Testis (tissue), 3 donors: ENCODE data around the gene SIPA1L3. TPM values are rescaled to one million over a fixed set of nuclear protein-coding genes. Genes with fewer than 3 reads are reported as not detected.

ENCODE experiments used
- DNase-seq: peaks from one replicate; pipeline ENCODE4 v3.0.0-alpha.2; 2019
- H3K27ac ChIP-seq, 2 donors: fragments of 200-600 bp; sonication (generic); one replicate each; pipeline ENCODE4 v1.5.1; 2019
- H3K27me3 ChIP-seq: fragments of 200-600 bp; sonication (generic); one replicate; pipeline ENCODE4 v1.5.1; 2019
- H3K36me3 ChIP-seq: fragments of 200-600 bp; sonication (generic); one replicate; pipeline ENCODE4 v1.5.1; 2017; ENCODE audit warnings: low read depth; ENCODE audit errors: missing control alignments
- H3K4me1 ChIP-seq: fragments of 200-600 bp; sonication (generic); one replicate; pipeline ENCODE4 v1.5.1; 2019
- H3K4me3 ChIP-seq, 2 donors: fragments of 200-600 bp; sonication (generic); one replicate each; pipeline ENCODE4 v1.5.1; 2017 to 2019
- H3K9me3 ChIP-seq: fragments of 200-600 bp; sonication (generic); one replicate; pipeline ENCODE4 v1.5.1; 2017
- POLR2A ChIP-seq: fragments of 450-650 bp; IDR thresholded peaks from one replicate; pipeline ENCODE4 v1.6.1; 2017; ENCODE audit warnings: antibody characterized with exemption, mild to moderate bottlenecking, moderate library complexity
- whole genome bisulfite sequencing, 2 donors: methylation state at CpG; one replicate each; pipeline ENCODE4 v1.1.5; 2018; 5-methylcytosine and 5-hydroxymethylcytosine counted together
- intact Hi-C: fragments of 100-400 bp; cut with DNase I; formaldehyde crosslinking; loops from one replicate; pipeline ENCODE4 v1.15.1; 2023; ENCODE audit warnings: low total_unique reads
- polyA plus RNA-seq: library from polyadenylated mRNA; stranded (reverse); fragments of 350-450 nt; fragmentation: Illumina TruSeq; extraction: RNeasy Lipid Tissue Mini Kit (QIAGEN cat#74804); gene quantifications from one replicate; pipeline ENCODE4 v1.2.3, GENCODE V29; 2014; ENCODE audit warnings: low read depth, low replicate concordance; ENCODE audit not compliant: insufficient read depth
- total RNA-seq, 2 donors: library from RNA; depleted of rRNA; stranded (reverse); fragments of >200 nt; gene quantifications; one replicate each; pipeline ENCODE4 v1.2.3, GENCODE V29; 2016
- TF ChIP-seq, protein P1 (sequence below), 3 experiments: fragments of 450-650 bp in 2 of 3; fragments of 200-600 bp in 1 of 3; sonication (generic) in 1 of 3; IDR thresholded peaks; one replicate each; pipeline ENCODE4 v1.5.1; 2016 to 2019; ENCODE audit warnings: antibody characterized with exemption in 3 of 3, mild to moderate bottlenecking in 2 of 3, moderate library complexity in 1 of 3

Gene SIPA1L3
- total and polyA plus RNA-seq, 3 donors from 2014 or later, result 21.1 to 47.6 (median 43.7) TPM

GRCh38 chr19:38011426-38011825, 104.4 kb downstream of the SIPA1L3 start:
- Histone ChIP-seq H3K36me3 (no peaks in the 10 kb centered on the region), H3K27me3 (no peaks in the 10 kb centered on the region), H3K4me1 (no peaks in the 10 kb centered on the region), H3K4me3 (no peak overlapping the region), H3K27ac (no peak overlapping the region), H3K9me3 (no peaks in the 10 kb centered on the region)
- 87 to 89% methylated on average over 3 of the region's 3 CpGs for WGBS, 2 donors
- TF ChIP-seq, protein P1, sequence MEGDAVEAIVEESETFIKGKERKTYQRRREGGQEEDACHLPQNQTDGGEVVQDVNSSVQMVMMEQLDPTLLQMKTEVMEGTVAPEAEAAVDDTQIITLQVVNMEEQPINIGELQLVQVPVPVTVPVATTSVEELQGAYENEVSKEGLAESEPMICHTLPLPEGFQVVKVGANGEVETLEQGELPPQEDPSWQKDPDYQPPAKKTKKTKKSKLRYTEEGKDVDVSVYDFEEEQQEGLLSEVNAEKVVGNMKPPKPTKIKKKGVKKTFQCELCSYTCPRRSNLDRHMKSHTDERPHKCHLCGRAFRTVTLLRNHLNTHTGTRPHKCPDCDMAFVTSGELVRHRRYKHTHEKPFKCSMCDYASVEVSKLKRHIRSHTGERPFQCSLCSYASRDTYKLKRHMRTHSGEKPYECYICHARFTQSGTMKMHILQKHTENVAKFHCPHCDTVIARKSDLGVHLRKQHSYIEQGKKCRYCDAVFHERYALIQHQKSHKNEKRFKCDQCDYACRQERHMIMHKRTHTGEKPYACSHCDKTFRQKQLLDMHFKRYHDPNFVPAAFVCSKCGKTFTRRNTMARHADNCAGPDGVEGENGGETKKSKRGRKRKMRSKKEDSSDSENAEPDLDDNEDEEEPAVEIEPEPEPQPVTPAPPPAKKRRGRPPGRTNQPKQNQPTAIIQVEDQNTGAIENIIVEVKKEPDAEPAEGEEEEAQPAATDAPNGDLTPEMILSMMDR (IDR thresholded peaks at IDR 0.05), result no peak
- TF ChIP-seq POLR2A, result no peak
- intact Hi-C loops, result no loop called here
- no peak for DNase-seq

GRCh38 chr19:38012290-38012689, 105.3 kb downstream of the SIPA1L3 start:
- intact Hi-C loops, result no loop called here
- WGBS, 2 donors, result 79 to 86% methylated on average over 4 to 5 of the region's 5 CpGs

GRCh38 chr19:38012944-38013343, 105.9 kb downstream of the SIPA1L3 start:
- H3K36me3 ChIP-seq, result no peaks in the 10 kb centered on the region
- H3K27me3 ChIP-seq, result no peaks in the 10 kb centered on the region
- no peak overlapping the region for H3K27ac ChIP-seq
- WGBS, 2 donors, result 85 to 87% methylated on average over 5 of the region's 5 CpGs
- H3K9me3 ChIP-seq, result no peaks in the 10 kb centered on the region
- no peak overlapping the region for H3K4me3 ChIP-seq
- no peaks in the 10 kb centered on the region for H3K4me1 ChIP-seq
- intact Hi-C loops, result no loop called here
- no peak for TF ChIP-seq POLR2A
- TF ChIP-seq, protein P1 (IDR thresholded peaks at IDR 0.05), result no peak
- DNase-seq, result no peak

More at GRCh38 chr19:38012290-38012689, 105.3 kb downstream of the SIPA1L3 start:
- no peaks in the 10 kb centered on the region for H3K4me1 ChIP-seq
- DNase-seq, result no peak
- H3K4me3 ChIP-seq, result no peak overlapping the region
- H3K36me3 ChIP-seq, result no peaks in the 10 kb centered on the region
- no peaks in the 10 kb centered on the region for H3K9me3 ChIP-seq
- TF ChIP-seq, protein P1 (IDR thresholded peaks at IDR 0.05), result no peak
- no peak for TF ChIP-seq POLR2A
- no peak overlapping the region for H3K27ac ChIP-seq
- H3K27me3 ChIP-seq, result no peaks in the 10 kb centered on the region

GRCh38 chr19:38013913-38014580, 107.0 kb downstream of the SIPA1L3 start:
- H3K27me3 ChIP-seq, result no peaks in the 10 kb centered on the region
- H3K36me3 ChIP-seq, result no peaks in the 10 kb centered on the region
- H3K9me3 ChIP-seq, result no peaks in the 10 kb centered on the region
- H3K4me3 ChIP-seq, result no peak overlapping the region
- WGBS, 2 donors, result 96% methylated on average over 11 of the region's 11 CpGs
- intact Hi-C loops, result no loop called here
- DNase-seq, result no peak
- TF ChIP-seq, protein P1 (IDR thresholded peaks at IDR 0.05), result no peak
- no peak for TF ChIP-seq POLR2A
- H3K4me1 ChIP-seq, result no peaks in the 10 kb centered on the region
- H3K27ac ChIP-seq, result no peak overlapping the region

DNA sequence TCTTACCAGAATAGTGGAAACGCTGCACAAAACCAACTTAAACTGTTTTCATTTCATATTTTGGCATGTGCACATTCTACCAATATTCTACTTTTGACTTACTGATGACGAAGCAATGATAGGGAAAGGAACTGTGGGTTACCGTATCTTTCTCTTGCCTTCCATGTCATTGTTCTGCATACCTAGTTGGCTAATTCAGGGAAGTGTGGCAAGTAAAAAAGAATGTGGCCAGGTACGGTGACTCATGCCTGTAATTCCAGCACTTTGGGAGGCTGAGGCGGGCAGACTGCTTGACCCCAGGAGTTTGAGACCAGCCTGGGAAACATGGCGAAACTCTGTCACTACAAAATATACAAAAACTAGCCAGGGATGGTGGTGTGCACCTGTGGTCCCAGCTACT, 108.2 kb downstream of the SIPA1L3 start:
- Histone ChIP-seq H3K4me3 (no peak overlapping the region), H3K4me1 (no peaks in the 10 kb centered on the region), H3K27me3 (no peaks in the 10 kb centered on the region), H3K9me3 (no peaks in the 10 kb centered on the region), H3K27ac (no peak overlapping the region), H3K36me3 (no peaks in the 10 kb centered on the region)
- TF ChIP-seq, protein P1 (IDR thresholded peaks at IDR 0.05), result no peak
- no peak for TF ChIP-seq POLR2A
- DNase-seq, result no peak
- WGBS, 2 donors, result 93 to 97% methylated on average over 6 of the region's 6 CpGs
- intact Hi-C loops, result no loop called here
